Measurements from ENCODE around the gene PACS2.
"Not testable (repeated sequence)": the region's sequence is repeated elsewhere in the genome, so short reads cannot be mapped to it uniquely, and the experiment has no call there.

Gene PACS2

DNA sequence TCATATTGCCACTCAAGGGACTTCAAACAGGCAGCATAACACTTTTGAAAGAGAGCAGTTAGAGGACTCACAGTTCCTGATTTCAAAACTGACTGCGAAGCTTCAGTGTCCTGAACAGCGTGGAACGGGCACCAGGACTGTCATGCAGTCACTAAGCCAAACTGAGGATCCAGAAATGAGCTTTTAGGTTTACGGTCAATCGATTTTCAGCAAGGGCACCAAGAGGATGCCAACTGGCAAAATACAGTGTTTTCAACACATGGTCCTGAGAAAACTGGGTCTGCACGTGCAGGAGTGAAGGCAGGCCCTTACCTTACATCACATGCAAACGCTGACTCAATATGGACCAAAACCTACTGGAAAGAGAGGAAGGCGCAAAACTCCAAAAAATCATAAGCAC is 29.4 kb upstream of the PACS2 start:
- Histone ChIP-seq H3K27me3 (replicated peaks; ENCODE audit: control insufficient read depth, insufficient read depth, low read length) (no peaks in the 10 kb centered on the region), H3K36me3 (ENCODE audit: control insufficient read depth, insufficient read depth, low read length) (peaks cover 1% of the 10 kb centered on the region), H3K4me3 (replicated peaks; ENCODE audit: low read depth, low read length) (no peak overlapping the region)
- TF ChIP-seq, protein P1, sequence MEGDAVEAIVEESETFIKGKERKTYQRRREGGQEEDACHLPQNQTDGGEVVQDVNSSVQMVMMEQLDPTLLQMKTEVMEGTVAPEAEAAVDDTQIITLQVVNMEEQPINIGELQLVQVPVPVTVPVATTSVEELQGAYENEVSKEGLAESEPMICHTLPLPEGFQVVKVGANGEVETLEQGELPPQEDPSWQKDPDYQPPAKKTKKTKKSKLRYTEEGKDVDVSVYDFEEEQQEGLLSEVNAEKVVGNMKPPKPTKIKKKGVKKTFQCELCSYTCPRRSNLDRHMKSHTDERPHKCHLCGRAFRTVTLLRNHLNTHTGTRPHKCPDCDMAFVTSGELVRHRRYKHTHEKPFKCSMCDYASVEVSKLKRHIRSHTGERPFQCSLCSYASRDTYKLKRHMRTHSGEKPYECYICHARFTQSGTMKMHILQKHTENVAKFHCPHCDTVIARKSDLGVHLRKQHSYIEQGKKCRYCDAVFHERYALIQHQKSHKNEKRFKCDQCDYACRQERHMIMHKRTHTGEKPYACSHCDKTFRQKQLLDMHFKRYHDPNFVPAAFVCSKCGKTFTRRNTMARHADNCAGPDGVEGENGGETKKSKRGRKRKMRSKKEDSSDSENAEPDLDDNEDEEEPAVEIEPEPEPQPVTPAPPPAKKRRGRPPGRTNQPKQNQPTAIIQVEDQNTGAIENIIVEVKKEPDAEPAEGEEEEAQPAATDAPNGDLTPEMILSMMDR (IDR thresholded peaks at IDR 0.05; ENCODE audit: insufficient read depth, low read length, poor library complexity, severe bottlenecking), result no peak
- DNase-seq (ENCODE audit: extremely low read depth, insufficient read length), result no peak

GRCh38 chr14:105286759-105287144 is 27.8 kb upstream of the PACS2 start:
- TF ChIP-seq, protein P1 (IDR thresholded peaks at IDR 0.05; ENCODE audit: insufficient read depth, low read length, poor library complexity, severe bottlenecking), result no peak
- Histone ChIP-seq H3K27me3 (replicated peaks; ENCODE audit: control insufficient read depth, insufficient read depth, low read length) (no peaks in the 10 kb centered on the region), H3K36me3 (ENCODE audit: control insufficient read depth, insufficient read depth, low read length) (no peaks in the 10 kb centered on the region; the same call in 1 of the 2 replicates), H3K4me3 (replicated peaks; ENCODE audit: low read depth, low read length) (no peak overlapping the region)
- no peak for DNase-seq (ENCODE audit: extremely low read depth, insufficient read length)

- TF ChIP-seq, protein P1 (IDR thresholded peaks at IDR 0.05; ENCODE audit: insufficient read depth, low read length, poor library complexity, severe bottlenecking), result no peak
- DNase-seq (ENCODE audit: extremely low read depth, insufficient read length), result no peak
- Histone ChIP-seq H3K27me3 (replicated peaks; ENCODE audit: control insufficient read depth, insufficient read depth, low read length) (no peaks in the 10 kb centered on the region), H3K36me3 (ENCODE audit: control insufficient read depth, insufficient read depth, low read length) (no peaks in the 10 kb centered on the region; the same call in 1 of the 2 replicates), H3K4me3 (replicated peaks; ENCODE audit: low read depth, low read length) (no peak overlapping the region)
These were observed 27.1 kb upstream of the PACS2 start for GRCh38 chr14:105287249-105288102.

DNA sequence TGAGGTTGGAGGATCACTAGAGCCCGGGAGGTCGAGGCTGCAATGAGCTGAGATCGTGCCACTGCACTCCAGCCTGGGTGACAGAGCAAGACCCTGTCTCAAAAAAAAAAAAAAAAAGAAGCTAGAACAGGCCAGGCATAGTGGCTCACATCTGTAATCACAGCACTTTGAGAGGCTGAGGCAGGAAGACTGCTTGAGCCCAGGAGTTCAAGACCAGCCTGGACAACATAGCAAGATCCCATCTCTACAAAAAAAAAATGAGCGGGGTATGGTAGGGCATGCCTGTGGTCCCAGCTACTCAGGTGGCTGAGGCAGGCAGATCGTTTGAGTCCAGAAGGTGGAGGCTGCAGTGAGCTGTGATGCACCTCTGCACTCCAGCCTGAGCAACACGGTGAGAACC is 25.6 kb upstream of the PACS2 start:
- not testable (repeated sequence) for H3K36me3 ChIP-seq (ENCODE audit: control insufficient read depth, insufficient read depth, low read length); DNase-seq (ENCODE audit: extremely low read depth, insufficient read length); H3K4me3 ChIP-seq (replicated peaks; ENCODE audit: low read depth, low read length); H3K27me3 ChIP-seq (replicated peaks; ENCODE audit: control insufficient read depth, insufficient read depth, low read length)

DNA sequence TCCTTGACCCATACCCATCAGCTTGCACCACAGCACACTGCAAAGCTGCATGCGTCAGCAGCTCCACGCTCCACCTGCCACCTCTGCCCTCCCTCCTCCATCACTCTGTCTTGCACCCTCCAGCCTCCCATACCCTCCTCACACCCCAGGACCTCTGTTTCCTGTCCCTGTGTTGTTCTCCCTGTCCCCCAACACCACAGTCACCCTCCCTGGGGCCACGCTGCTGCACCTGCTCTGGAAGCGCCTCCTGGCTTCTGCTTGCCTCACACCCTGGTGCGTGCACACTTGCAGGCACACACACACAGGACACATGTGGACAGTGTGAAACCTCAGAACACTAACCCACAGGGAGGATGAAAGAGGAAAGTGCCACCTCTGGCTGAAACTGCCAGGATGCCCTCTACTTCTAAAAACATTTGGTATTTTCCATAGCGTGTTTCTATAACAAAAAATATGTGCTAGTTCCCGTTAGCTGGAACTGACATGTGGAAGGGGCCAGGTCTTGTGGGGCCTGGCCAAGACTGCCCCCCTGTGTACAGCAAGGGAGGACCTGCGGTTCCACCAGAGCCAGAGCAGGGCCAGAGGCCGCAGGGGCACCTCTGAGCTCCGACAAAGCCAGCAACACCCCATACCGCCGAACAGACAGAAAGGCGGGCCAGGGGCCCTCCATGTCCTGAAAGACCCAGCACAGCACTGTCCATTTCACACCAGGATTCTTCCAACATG is 23.8 kb upstream of the PACS2 start:
- Histone ChIP-seq H3K36me3 (ENCODE audit: control insufficient read depth, insufficient read depth, low read length) (no peaks in the 10 kb centered on the region), H3K4me3 (replicated peaks; ENCODE audit: low read depth, low read length) (no peak overlapping the region), H3K27me3 (replicated peaks; ENCODE audit: control insufficient read depth, insufficient read depth, low read length) (no peaks in the 10 kb centered on the region)
- DNase-seq (ENCODE audit: extremely low read depth, insufficient read length), result no peak
- TF ChIP-seq, protein P1 (IDR thresholded peaks at IDR 0.05; ENCODE audit: insufficient read depth, low read length, poor library complexity, severe bottlenecking), result no peak
